Measurements from ENCODE around the gene TRAF3. TPM values are rescaled to one million over a fixed set of nuclear protein-coding genes. Genes with fewer than 3 reads are reported as not detected.

Gene TRAF3
- polyA plus RNA-seq, 1 experiment, result 20.1 TPM

DNA sequence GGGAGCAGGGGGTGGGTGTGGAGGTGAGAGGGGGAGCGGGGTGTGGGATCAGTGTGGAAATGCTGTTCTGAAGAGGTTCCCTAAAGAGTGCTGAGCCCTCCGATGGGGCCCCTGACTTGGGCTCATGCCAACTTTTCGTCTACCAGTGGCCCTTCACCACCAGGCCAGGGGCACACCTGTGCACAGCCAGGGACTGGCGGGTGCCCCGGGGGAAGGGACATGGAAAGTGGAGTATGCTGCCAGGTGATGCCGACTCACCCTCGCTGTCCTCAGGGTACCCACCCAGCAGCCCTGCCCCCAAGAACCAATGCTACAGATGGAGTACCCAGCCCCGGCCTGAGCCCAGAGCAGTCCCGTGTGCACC is 171.4 kb downstream of the TRAF3 start:
- DNase-seq (ENCODE audit: low read depth), result no peak
- POLR2A ChIA-PET, result no interaction called here
- H3K4me3 ChIP-seq (ENCODE audit: low read depth, low read length), result no peak overlapping the region
- CTCF ChIA-PET, result no interaction called here
- H3K27me3 ChIP-seq (ENCODE audit: control insufficient read depth, insufficient read depth, low read length), result no peaks in the 10 kb centered on the region
- TF ChIP-seq, protein P1, sequence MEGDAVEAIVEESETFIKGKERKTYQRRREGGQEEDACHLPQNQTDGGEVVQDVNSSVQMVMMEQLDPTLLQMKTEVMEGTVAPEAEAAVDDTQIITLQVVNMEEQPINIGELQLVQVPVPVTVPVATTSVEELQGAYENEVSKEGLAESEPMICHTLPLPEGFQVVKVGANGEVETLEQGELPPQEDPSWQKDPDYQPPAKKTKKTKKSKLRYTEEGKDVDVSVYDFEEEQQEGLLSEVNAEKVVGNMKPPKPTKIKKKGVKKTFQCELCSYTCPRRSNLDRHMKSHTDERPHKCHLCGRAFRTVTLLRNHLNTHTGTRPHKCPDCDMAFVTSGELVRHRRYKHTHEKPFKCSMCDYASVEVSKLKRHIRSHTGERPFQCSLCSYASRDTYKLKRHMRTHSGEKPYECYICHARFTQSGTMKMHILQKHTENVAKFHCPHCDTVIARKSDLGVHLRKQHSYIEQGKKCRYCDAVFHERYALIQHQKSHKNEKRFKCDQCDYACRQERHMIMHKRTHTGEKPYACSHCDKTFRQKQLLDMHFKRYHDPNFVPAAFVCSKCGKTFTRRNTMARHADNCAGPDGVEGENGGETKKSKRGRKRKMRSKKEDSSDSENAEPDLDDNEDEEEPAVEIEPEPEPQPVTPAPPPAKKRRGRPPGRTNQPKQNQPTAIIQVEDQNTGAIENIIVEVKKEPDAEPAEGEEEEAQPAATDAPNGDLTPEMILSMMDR (IDR thresholded peaks at IDR 0.05; ENCODE audit: insufficient read depth, low read depth, low read length), result no peak
- peaks cover 64% of the 10 kb centered on the region for H3K36me3 ChIP-seq (ENCODE audit: control insufficient read depth, insufficient read depth, low read length)

DNA sequence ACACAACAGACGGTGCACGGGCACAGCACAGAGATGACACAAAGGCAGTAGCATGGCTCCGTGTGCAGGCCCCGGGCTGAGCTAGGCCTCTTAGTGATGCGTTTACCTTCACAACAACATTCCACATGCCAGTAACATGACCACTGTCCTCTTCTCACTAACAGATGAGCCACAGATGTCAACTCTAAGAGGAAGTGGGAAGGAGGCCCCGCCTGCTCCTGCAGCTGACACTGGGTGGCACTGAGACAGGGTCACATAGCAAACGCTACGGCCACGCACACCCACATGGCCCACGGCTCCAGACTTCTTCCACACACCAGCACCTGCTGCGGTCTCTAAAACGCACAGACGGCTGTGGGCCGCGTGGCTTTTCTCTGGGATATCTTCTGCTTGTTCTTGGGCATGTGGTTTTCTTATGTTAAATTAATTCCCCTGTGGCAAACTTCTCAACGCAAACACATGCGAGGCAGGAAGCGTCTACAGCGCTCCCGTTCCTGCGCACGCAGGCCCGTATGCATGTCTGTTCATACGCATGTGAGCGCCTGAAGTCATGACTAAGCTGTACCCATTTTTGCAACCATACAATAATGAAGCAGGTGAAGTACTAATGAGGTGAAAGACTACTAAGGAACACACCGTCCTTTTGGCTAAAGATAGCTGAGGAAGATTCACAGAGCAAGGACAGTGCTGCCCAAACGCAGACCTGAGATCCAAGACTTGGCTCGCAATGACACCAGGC is 172.0 kb downstream of the TRAF3 start:
- CTCF ChIA-PET, result interaction anchor here (0.6 kb wide), 1 partner anchor 15 kb away, joined by 3 read pairs; no protein-coding TSS in a partner anchor
- peak; percentile 32 for DNase-seq (ENCODE audit: low read depth)
- Histone ChIP-seq H3K4me3 (ENCODE audit: low read depth, low read length) (no peak overlapping the region), H3K27me3 (ENCODE audit: control insufficient read depth, insufficient read depth, low read length) (no peaks in the 10 kb centered on the region), H3K36me3 (ENCODE audit: control insufficient read depth, insufficient read depth, low read length) (peaks cover 60% of the 10 kb centered on the region)
- POLR2A ChIA-PET, result no interaction called here
- TF ChIP-seq, protein P1 (IDR thresholded peaks at IDR 0.05; ENCODE audit: insufficient read depth, low read depth, low read length), result no peak

DNA sequence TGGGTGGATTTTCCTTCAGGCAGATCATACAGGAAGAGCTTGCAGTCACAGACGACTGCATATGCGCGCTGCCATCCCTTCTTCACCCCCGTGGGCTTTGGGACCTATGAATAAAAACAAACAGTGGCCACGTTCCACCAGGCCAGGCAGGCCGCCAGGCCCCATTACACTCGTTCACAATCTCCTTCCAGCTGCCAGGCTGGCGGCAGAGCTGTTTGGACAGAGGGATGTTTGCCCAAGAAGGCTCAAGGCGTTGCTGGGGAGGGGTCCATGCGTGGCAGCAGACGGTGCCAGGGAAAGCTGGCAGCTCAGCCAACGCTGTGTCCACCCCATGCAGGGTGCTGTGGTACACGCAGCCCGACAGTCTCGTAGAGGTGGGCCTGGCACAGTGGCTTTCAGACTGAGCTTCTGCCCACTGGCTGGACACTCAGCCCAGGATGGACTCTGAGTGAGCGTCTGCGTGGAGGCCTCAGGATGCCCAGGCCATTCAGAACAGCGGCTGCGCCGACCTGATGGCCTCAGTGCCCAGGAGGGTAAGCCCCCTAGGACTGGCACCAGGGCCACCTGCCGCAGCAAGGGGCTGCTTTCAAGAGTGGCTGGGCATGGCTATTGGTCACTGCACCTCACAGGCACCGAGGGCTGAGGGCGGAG is 172.7 kb downstream of the TRAF3 start:
- TF ChIP-seq, protein P1 (IDR thresholded peaks at IDR 0.05; ENCODE audit: insufficient read depth, low read depth, low read length), result no peak
- DNase-seq (ENCODE audit: low read depth), result no peak
- ChIA-PET CTCF (no interaction called here), POLR2A (no interaction called here)
- H3K4me3 ChIP-seq (ENCODE audit: low read depth, low read length), result no peak overlapping the region
- peaks cover 57% of the 10 kb centered on the region for H3K36me3 ChIP-seq (ENCODE audit: control insufficient read depth, insufficient read depth, low read length)
- no peaks in the 10 kb centered on the region for H3K27me3 ChIP-seq (ENCODE audit: control insufficient read depth, insufficient read depth, low read length)

DNA sequence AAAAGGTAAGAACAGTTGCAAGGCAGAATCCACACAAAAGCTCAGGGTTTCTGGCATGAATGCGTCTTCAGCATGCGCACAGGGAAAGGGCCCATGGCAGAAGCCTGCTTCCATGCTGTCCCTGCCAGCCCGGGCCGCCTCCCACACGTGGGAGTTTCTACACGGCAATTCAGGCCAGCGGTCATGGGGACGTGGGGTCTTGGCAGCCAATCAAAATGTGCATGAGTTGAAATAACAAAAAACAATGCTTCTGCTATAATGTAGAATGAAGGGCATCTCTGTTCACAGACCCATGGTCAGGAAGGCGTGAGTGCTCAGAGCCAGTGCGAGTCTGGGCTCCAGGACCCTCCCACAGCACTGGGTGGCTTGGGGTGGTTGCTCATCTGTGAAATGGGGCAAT is 173.8 kb downstream of the TRAF3 start:
- no peak for DNase-seq (ENCODE audit: low read depth)
- Histone ChIP-seq H3K4me3 (ENCODE audit: low read depth, low read length) (no peak overlapping the region), H3K36me3 (ENCODE audit: control insufficient read depth, insufficient read depth, low read length) (peaks cover 48% of the 10 kb centered on the region), H3K27me3 (ENCODE audit: control insufficient read depth, insufficient read depth, low read length) (no peaks in the 10 kb centered on the region)
- CTCF ChIA-PET, result no interaction called here
- TF ChIP-seq, protein P1 (IDR thresholded peaks at IDR 0.05; ENCODE audit: insufficient read depth, low read depth, low read length), result no peak
- POLR2A ChIA-PET, result no interaction called here

DNA sequence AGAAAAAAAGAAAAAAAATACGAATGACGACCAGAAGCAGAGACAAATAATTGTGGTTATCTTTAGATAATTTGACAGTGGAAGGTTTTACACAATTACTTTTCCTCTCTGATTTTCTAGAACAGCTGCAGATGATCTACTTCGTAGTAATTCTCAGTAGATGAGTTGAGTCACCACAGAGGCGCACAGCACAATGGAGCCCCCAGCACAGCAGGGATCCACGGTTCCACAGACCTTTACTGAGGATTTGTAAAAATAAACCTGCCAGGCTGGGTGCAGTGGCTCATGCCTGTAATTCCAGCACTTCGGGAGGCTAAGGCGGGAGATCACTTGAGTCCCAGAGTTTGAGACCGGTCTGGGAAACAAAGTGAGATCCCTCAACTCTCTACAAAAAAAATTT is 174.6 kb downstream of the TRAF3 start:
- Histone ChIP-seq H3K27me3 (ENCODE audit: control insufficient read depth, insufficient read depth, low read length) (no peaks in the 10 kb centered on the region), H3K4me3 (ENCODE audit: low read depth, low read length) (no peak overlapping the region), H3K36me3 (ENCODE audit: control insufficient read depth, insufficient read depth, low read length) (peaks cover 43% of the 10 kb centered on the region)
- DNase-seq (ENCODE audit: low read depth), result no peak
- CTCF ChIA-PET, result interaction anchor here (1.0 kb wide), 1 partner anchor 24 kb away, joined by 3 read pairs; no protein-coding TSS in a partner anchor
- POLR2A ChIA-PET, result no interaction called here
- TF ChIP-seq, protein P1 (IDR thresholded peaks at IDR 0.05; ENCODE audit: insufficient read depth, low read depth, low read length), result no peak

Data from BJ (cell line).